Dedifferentiated amniotic fluid mesenchymal stem cell (primary cell): Measurements from ENCODE around the gene TRAK1.

ENCODE experiments used
- DNase-seq: peaks from one replicate; pipeline ENCODE4 v3.0.0-alpha.2; 2016; ENCODE audit errors: extremely low spot score

TRAK1 gene

GRCh38 chr3:42229942-42230688 lies 139.0 kb downstream of the TRAK1 start:
- DNase-seq: peak; percentile 38

GRCh38 chr3:42230860-42231259 lies 139.7 kb downstream of the TRAK1 start:
- no peak for DNase-seq

DNA sequence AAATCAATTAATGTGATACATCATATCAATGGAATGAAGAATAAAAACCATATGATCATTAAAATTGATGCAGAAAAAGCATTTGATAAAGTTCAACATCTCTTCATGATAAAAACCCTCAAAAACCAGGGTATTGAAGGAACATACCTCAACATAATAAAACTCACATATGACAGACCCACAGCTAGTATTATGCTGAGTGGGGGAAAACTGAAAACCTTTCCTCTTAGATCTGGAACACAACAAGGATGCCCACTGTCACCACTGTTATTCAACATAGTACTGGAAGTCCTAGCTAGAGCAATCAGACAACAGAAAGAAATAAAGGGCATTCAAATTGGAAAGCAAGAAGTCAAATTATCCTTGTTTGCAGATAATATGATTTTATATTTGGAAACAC lies 144.4 kb downstream of the TRAK1 start:
- no peak for DNase-seq

DNA sequence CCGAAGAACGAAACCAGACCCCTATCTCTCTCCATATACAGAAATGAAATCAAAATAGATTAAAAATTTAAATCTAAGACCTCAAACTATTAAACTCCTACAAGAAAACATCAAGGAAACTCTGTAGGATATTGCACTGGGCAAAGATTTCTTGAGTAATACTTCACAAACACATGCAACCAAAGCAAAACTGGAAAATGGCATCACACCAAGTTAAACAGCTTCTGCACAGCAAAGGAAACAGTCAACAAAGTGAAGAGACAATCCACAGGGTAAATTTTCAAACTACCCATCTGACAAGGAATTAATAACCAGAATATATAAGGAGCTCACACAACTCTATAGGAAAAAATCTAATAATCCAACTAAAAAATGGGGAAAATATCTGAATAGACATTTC lies 145.5 kb downstream of the TRAK1 start:
- no peak for DNase-seq

DNA sequence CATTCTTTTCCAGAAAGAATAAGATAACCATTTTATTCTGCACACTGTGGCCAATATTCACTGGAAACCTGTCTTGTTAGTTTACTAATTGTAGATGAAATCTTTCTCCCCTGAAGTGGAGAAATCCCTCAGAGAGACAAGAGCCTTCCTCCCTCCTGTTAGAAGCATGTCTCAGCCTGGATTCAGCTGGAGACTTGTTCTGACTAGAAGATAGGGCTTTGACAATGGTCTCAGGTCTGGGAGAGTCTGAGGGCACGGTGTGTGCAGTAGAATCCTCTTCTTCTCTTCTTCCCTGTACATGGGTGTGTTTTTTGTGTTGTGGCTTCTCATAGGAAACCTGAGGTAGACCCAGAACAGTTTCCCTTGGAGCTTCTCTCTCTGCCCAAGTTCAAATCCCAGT lies 154.9 kb downstream of the TRAK1 start:
- DNase-seq: no peak

GRCh38 chr3:42247576-42248027 lies 156.4 kb downstream of the TRAK1 start:
- DNase-seq: peak; percentile 28

DNA sequence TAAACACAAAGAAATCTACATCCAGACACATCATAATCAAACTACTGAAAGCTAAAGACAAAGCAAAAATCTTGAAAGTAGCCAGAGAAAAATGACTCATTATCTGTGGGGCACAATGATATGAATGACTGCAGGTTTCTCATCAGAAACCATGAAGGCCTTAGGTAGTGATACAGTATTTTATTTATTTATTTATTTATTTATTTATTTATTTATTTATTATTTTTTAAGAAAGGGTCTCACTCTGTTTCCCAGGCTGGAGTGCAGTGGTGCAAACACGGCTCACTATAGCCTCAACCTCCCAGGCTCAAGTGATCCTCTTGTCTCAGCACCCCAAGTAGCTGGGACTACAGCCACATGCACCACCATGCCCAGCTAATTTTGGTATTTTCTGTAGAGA lies 159.6 kb downstream of the TRAK1 start:
- no peak for DNase-seq

DNA sequence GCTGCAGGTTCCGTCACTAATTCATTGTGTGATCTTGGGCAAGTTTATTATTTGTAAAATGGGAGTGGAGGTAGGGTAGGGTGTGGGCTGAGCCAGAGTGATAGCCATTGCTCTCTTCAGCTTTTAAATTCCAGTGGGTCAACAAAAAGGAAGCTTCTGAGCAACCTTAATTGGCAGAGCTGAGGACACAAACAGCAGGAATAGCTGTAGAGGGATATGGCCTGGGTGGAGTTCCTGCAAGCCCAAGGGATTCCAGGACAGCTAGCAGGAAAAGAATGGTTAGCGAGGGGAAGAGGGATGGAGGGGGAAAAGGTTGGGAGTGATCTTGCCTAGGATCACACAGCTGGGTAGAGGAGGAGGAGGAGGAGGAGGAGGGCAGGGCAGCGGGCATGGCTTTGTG lies 163.4 kb downstream of the TRAK1 start:
- no peak for DNase-seq

- no peak for DNase-seq
These were observed 165.1 kb downstream of the TRAK1 start for GRCh38 chr3:42256135-42256819.

- DNase-seq: no peak
These were observed 165.8 kb downstream of the TRAK1 start for GRCh38 chr3:42257007-42257406.

DNA sequence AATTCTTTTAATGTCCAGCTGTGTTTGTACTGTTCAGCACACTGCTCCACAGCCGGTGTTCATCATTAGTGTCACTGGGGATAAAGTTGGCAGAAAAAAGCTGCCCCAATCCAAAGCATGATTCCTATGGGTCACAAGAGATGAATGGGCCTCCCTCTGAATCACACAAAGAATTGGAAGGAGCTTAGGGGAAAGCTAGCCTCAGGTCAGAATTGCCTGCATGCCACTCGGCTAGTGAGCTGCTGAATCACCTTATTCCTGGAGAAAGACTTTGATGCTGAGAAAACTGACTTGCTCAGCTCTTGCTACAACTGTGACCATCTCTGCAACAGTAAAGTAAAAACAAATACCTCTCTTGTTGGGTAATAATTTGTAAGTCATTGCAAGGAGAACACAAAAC lies 171.4 kb downstream of the TRAK1 start:
- peak; percentile 38 for DNase-seq

GRCh38 chr3:42263354-42264346 lies 172.5 kb downstream of the TRAK1 start:
- DNase-seq: no peak

DNA sequence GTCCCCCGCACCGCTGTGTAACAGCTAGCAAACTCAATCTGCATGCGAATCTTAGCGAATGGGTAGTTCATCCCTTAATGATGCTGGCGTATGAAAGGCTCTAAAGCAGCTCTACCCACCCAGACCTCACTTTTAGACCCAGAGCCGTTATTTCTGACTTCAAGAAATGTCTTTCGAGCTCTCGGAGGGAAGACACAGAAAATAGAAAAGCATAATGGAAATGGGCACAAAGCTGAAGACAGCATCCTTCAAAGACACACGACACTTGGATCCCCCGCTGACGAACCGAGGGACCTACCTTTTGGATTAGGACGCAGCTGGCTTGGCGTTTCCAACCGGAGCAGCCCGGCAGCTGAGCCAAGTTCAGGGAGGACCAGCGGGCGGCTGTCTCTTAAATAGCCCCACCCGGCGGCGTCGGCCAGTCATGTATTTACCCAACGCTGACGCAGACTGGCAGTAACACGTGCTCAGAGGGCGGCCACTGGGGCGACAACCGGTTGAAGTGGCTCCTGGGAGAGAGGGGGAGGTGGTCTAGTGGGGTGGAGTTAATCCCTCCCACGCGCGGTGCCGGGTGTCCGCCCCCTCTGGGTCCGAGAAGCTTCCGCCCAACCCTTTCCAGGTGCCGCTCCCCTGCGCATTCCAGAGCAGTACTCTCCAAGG lies 173.4 kb downstream of the TRAK1 start:
- no peak for DNase-seq

- no peak for DNase-seq
These were observed 174.2 kb downstream of the TRAK1 start for GRCh38 chr3:42265059-42265991.

GRCh38 chr3:42266085-42266484 lies 174.9 kb downstream of the TRAK1 start, which contains the start of gene CCK:
CCK (minus strand) TSS chr3:42266185; CDS start chr3:42263630, 2,555 bp downstream.
- no peak for DNase-seq

- DNase-seq: no peak
These were observed 176.7 kb downstream of the TRAK1 start for GRCh38 chr3:42267878-42268277.

- no peak for DNase-seq
These were observed 178.5 kb downstream of the TRAK1 start for GRCh38 chr3:42269647-42270046.

DNA sequence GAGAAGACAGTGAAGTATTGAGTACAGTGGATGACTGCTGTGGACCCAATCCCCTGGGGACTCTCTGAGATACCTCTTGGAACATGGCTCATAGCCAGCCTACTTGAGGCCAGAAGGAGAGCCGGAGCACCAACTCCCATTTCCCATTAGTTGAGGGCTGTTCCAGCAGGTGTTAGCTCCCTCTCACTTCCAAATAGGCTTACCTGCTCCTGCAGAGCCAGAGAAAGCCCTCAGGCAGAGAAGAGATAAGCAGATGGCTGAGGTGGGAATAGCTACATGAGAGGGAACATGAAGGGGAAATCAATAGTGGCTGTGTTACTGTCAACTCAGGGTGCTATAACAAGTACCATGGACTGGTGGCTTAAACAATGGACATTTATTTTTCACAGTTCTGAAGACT lies 179.4 kb downstream of the TRAK1 start:
- no peak for DNase-seq

DNA sequence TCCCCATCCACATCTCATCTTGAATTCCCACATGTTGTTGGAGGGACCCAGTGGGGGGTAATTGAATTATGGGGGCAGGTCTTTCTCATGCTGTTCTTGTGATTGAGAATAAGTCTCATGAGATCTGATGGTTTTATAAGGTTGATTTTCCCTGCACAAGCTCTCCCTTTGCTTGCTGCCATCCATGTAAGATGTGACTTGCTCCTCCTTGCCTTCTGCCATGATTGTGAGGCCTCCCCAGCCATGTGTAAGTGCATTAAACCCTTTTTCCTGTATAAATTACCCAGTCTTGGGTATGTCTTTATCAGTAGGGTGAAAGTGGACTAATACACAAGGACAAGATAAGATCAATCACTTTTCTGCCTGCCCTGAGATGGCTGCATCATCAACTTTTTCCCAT lies 180.6 kb downstream of the TRAK1 start:
- no peak for DNase-seq

DNA sequence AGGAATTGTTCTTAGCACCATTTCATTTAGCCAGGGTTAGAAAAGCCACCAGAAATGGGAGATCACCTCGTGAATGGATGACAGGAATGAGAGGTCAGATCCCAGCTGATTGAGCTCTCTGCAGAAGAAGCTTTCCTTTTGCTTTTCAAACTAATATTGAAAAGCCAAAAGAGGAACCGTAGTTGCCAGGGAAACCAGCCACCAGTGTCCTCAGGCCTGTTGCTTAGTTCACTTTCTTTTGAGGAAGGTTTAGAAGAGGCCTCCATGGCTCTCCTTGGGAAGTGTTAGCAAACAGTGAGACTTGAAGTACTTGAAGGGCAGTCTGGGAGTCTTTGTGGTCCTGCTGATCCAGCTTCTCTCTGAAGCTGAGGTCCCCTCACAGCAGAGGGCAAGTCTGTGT lies 182.2 kb downstream of the TRAK1 start:
- no peak for DNase-seq
